GM18505 (cell line): Measurements from ENCODE around the gene ABCC10.

Source experiments
- ATAC-seq: cut with Tn5 transposase; IDR thresholded peaks from one replicate; pipeline ENCODE4 v1.9.1; 2021; ENCODE audit not compliant: unreplicated experiment
- POLR2A ChIP-seq: IDR thresholded peaks from 4 replicates; pipeline ENCODE4 v1.6.1; 2011; ENCODE audit warnings: borderline replicate concordance; ENCODE audit not compliant: insufficient read depth, insufficient read length; ENCODE audit errors: extremely low read depth

Gene ABCC10

GRCh38 chr6:43437700-43438099, 10.4 kb downstream of the ABCC10 start:
- no peak for TF ChIP-seq POLR2A
- ATAC-seq = no peak

GRCh38 chr6:43442935-43443334, 15.6 kb downstream of the ABCC10 start:
- ATAC-seq = no peak
- TF ChIP-seq POLR2A = no peak

GRCh38 chr6:43444036-43444435, 16.7 kb downstream of the ABCC10 start:
- ATAC-seq = no peak
- no peak for TF ChIP-seq POLR2A

DNA sequence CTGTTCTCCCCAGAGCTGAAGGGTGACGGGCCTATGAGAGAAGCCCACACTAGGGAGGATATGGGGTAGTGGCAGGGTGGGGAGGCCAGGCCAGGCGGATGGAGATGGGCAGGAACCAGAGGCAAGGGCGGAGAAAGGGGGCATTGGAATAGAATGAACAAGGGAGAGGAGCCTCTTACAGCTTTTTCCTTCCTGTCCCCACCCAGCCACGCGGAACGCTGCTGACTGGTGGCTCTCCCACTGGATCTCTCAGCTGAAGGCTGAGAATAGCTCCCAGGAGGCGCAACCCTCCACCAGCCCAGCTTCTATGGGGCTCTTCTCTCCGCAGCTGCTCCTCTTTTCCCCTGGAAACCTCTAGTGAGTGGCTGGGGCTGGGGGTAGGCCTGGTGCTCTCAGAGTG, 17.2 kb downstream of the ABCC10 start:
- no peak for TF ChIP-seq POLR2A
- no peak for ATAC-seq

DNA sequence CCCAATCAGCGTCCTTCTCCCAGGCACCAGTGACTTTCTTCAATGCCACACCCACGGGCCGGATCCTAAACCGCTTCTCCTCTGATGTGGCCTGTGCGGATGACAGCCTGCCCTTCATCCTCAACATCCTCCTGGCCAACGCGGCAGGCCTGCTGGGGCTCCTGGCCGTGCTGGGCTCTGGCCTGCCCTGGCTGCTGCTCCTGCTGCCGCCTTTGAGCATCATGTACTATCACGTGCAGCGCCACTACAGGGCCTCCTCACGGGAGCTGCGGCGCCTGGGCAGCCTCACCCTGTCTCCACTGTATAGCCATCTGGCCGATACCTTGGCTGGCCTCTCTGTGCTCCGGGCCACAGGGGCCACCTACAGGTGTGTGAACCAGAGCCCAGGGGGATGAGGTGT, 18.2 kb downstream of the ABCC10 start:
- ATAC-seq = no peak

GRCh38 chr6:43447604-43448003, 20.3 kb downstream of the ABCC10 start:
- ATAC-seq = no peak
- TF ChIP-seq POLR2A = no peak

More for the DNA sequence above, 18.2 kb downstream of the ABCC10 start:
- no peak for TF ChIP-seq POLR2A

GRCh38 chr6:43448916-43449315, 21.6 kb downstream of the ABCC10 start:
- ATAC-seq = no peak
- no peak for TF ChIP-seq POLR2A

GRCh38 chr6:43450699-43451131, 23.4 kb downstream of the ABCC10 start:
- ATAC-seq = no peak
- TF ChIP-seq POLR2A = no peak

GRCh38 chr6:43451348-43451747, 24.0 kb downstream of the ABCC10 start:
- no peak for TF ChIP-seq POLR2A
- no peak for ATAC-seq

- no peak for TF ChIP-seq POLR2A
Measured at GRCh38 chr6:43451939-43452338, 24.6 kb downstream of the ABCC10 start.

DNA sequence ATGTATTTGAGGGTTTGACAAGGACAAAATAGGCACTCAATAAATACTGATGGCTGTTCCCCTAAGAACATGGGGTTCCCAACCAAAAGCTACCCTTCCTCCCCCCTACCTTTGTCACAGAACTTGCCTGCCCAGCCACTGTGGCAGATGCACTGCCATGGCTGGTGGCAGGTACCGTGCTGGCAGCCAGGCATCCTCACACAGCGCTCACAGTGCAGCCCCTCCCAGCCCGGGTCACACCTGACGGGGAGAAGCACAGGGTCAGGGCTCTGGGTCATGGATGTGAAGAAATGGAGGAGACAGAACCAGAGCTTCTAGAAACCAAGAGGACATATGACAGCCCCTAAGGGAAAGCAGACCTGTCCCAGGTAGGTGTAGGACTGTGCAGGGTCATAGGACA, 25.6 kb downstream of the ABCC10 start:
- ATAC-seq = no peak
- TF ChIP-seq POLR2A = no peak

More at GRCh38 chr6:43451939-43452338, 24.6 kb downstream of the ABCC10 start:
- ATAC-seq = no peak

DNA sequence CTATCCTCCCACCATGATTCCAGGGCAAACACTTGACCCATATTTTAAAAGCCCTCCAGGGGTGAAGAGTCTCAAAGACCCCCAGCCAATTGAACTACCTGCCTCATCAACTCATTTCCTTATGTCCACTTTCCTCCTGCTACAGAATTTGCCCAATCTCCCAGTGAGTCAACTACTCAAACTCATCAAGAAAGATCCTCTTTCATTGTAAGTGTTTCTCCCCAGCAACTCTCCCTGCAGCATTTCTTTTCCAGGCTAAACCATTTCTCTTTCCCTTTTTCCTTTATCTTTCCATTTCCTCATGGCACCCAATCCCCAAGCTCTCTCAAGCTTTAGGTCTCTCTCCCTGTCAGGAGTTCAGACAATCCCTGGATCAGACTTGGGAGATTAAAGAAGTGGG, 26.5 kb downstream of the ABCC10 start:
- TF ChIP-seq POLR2A = no peak
- ATAC-seq = no peak

DNA sequence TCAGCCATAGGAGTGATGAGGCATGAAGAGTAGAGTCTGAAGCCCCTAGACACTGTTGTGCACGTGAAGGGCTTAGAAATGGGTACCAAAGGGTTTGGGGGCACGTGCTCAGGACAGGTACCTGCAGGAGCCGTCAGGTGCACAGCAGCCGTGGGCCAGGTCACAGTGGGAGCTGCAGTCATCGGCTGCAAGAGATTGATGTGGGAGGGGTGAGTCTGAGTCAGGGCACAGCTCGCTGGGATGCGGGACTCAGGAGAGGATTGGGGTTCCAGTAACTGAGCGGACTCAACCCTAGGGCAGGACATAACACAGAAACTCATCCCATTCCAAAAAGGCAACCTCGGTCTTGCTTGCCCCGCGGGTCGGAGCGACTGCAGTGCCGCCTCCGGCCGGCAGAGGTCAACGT, 27.0 kb downstream of the ABCC10 start:
- no peak for ATAC-seq
- no peak for TF ChIP-seq POLR2A

DNA sequence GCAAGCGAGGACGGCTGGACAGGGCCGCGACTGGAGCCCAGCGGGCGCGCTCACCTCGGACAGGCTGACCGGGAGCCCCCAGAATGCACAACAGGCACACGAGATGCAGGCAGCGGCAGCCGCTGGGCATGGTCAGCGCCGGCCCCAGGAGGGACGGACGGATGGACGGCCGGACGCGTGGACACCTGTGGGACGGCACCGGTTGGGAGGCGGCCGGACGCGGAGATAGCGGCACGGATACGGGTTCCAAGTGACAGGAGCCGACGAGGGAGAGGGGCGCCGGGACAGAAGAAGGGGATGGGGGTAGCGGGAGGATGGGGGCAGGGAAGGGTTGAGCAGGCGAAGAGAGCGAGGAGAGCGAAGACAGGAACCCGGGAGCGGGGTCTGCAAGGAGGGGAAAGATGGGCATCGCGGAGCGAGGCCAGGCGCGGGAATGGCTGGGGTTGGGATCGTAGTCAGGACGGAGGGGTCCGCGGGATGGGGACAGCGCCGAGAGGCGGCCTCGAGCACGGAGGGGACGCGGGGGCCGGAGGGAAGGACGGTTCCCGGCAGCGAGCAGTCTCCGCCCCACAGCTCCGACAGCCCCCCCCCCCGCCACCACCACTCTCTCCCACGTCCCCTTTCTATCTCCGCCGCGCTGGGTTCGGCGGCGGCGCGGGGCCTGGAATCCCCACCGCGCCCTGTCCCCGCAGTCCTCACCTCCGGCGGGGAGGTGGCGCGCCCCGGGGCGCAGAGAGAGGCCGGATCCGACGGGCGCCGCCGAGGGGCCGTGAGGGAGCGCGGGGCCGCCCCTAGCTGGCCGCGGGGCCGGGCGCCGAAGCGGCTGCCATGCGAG, 27.6 kb downstream of the ABCC10 start:
- no peak for TF ChIP-seq POLR2A
- ATAC-seq = no peak

DNA sequence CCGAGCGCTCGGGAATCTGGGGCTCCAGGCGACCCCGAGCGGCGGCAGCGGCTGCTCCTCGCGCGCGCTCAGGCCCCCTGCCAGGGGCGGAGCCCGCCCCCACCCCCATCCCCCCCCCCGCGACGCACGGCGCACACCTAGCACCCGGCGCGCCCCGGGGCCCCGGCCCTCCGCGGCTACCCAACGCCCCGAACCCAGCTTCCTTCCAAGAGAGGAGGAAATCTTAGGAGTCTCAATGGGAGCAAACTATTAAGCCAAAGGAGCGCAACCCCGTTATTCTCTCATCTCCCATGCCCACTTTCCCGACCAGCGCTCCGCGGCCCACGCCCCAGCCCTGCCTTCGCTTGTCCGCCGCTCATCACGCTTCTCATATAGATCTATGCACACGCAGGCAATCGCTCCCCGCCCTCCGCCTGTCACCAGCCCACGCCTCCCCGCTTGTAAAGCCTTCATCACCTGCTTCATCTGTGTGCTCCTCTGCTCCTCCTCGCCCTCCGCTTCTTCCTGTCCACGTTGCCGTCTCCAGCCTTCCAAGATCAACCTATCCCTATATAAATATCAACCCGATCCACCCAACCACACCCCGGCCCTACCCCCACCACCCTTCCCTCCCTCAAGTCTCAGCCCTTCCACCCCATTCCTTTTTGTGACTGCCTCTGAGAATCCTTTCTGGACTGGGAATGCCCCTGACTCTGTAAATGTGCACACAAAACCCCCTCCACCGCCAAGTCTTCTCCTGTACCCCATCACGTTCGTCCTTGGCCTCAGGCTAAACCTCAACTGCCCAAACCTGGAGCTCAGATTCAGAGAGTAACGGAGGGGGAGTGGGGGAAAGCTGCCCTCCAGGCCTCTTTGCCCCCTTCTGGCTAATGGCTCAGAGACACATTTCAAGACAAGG, 28.4 kb downstream of the ABCC10 start, which contains the start of gene DLK2:
Gene DLK2, minus strand, starts transcription at position 18 of the 898 bp plus-strand sequence. CDS start 723 bp downstream, outside the sequence.
- no peak for TF ChIP-seq POLR2A
- ATAC-seq = no peak
